C1 segment of cervical spinal cord (tissue), 14 donors: ENCODE measurements around the gene SLC12A4.
"Not testable (repeated sequence)": the region's sequence is repeated elsewhere in the genome, so short reads cannot be mapped to it uniquely, and the experiment has no call there.

Experiments
- DNase-seq, 14 donors: peaks; one replicate each; lab custom pipeline; 2025; lab: John Stamatoyannopoulos, UW

Gene SLC12A4

GRCh38 chr16:67928147-67928546, 40.3 kb downstream of the SLC12A4 start:
- DNase-seq: no peak

- peak in 1 of 14 donors; percentile 76 for DNase-seq
Observed at GRCh38 chr16:67927131-67927941, 41.1 kb downstream of the SLC12A4 start.

- DNase-seq: peak in 6 of 14 donors; percentile 33 to 55 (median 40)
Observed at GRCh38 chr16:67926181-67926750, 42.2 kb downstream of the SLC12A4 start.

GRCh38 chr16:67924140-67924906, 44.1 kb downstream of the SLC12A4 start:
- DNase-seq: peak in 2 of 14 donors; percentile 9 to 46

- DNase-seq: peak in 1 of 14 donors; percentile 55
Observed at GRCh38 chr16:67923414-67924116, 44.9 kb downstream of the SLC12A4 start.

- no peak for DNase-seq
Observed at GRCh38 chr16:67922740-67923139, 45.7 kb downstream of the SLC12A4 start.

GRCh38 chr16:67922221-67922620, 46.2 kb downstream of the SLC12A4 start:
- DNase-seq: no peak

- DNase-seq: no peak
Observed at GRCh38 chr16:67919622-67920221, 48.7 kb downstream of the SLC12A4 start.

- DNase-seq: no peak
Observed at GRCh38 chr16:67917852-67918236, 50.6 kb downstream of the SLC12A4 start.

- DNase-seq: peak in 12 of 14 donors; percentile 20 to 77 (median 40)
Observed at GRCh38 chr16:67917140-67917851, 51.1 kb downstream of the SLC12A4 start.

GRCh38 chr16:67915831-67916723, 52.4 kb downstream of the SLC12A4 start:
- DNase-seq: peak in 1 of 14 donors; percentile 9

- not testable (repeated sequence) for DNase-seq
Observed at GRCh38 chr16:67915496-67915769, 53.0 kb downstream of the SLC12A4 start.

- no peak for DNase-seq
Observed at GRCh38 chr16:67914758-67915495, 53.5 kb downstream of the SLC12A4 start.

GRCh38 chr16:67910158-67910557, 58.3 kb downstream of the SLC12A4 start:
- peak in 10 of 14 donors; percentile 22 to 89 (median 64) for DNase-seq

- DNase-seq: no peak
Observed at GRCh38 chr16:67909056-67909742, 59.2 kb downstream of the SLC12A4 start.

- DNase-seq: no peak
Observed at GRCh38 chr16:67907397-67908180, 60.8 kb downstream of the SLC12A4 start.

GRCh38 chr16:67902831-67903230, 65.6 kb downstream of the SLC12A4 start:
- no peak for DNase-seq

GRCh38 chr16:67901734-67902133, 66.7 kb downstream of the SLC12A4 start:
- DNase-seq: no peak
